Measurements from ENCODE around the gene PLEKHA8.

GRCh38 chr7:30175180-30175579 is 147.0 kb downstream of the PLEKHA8 start:
- TF ChIP-seq CTCF (IDR thresholded peaks at IDR 0.05) (no peak), POLR2A (IDR thresholded peaks at IDR 0.05) (no peak)
